ENCODE measurements around the gene NEK11. TPM values are rescaled to one million over a fixed set of nuclear protein-coding genes. Genes with fewer than 3 reads are reported as not detected.
"Not testable (repeated sequence)": the region's sequence is repeated elsewhere in the genome, so short reads cannot be mapped to it uniquely, and the experiment has no call there.

NEK11 gene
- total RNA-seq, 3 donors from 2014 or later: 3.9 to 9.4 (median 5.8) TPM

DNA sequence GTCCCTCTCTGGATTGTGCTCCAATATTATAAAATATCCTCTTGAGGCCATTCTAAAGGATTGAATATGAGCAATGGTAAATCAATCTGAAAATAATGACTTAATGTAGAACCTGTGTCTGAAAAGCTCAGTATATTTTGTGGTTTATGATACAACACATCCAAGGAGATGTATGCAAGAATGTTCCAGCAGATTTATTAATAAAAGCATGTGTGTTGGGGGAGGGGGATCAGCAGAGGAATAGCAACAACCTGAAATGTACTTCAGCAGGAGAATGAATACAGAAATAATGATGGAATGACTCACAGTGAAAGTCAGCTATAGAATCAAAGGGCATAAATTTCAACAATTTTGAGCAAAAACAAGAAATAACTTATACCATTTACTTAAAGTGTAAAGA, 298.2 kb downstream of the NEK11 start:
- DNase-seq: no peak
- H3K9me3 ChIP-seq: no peaks in the 10 kb centered on the region
- H3K36me3 ChIP-seq (ENCODE audit: low read depth): no peaks in the 10 kb centered on the region
- no peaks in the 10 kb centered on the region for H3K4me1 ChIP-seq (ENCODE audit: low read depth)
- no peak overlapping the region for H3K4me3 ChIP-seq
- no peak for ATAC-seq
- intact Hi-C loops (cut with DNase I, micrococcal nuclease): no loop called here
- TF ChIP-seq, protein P1, sequence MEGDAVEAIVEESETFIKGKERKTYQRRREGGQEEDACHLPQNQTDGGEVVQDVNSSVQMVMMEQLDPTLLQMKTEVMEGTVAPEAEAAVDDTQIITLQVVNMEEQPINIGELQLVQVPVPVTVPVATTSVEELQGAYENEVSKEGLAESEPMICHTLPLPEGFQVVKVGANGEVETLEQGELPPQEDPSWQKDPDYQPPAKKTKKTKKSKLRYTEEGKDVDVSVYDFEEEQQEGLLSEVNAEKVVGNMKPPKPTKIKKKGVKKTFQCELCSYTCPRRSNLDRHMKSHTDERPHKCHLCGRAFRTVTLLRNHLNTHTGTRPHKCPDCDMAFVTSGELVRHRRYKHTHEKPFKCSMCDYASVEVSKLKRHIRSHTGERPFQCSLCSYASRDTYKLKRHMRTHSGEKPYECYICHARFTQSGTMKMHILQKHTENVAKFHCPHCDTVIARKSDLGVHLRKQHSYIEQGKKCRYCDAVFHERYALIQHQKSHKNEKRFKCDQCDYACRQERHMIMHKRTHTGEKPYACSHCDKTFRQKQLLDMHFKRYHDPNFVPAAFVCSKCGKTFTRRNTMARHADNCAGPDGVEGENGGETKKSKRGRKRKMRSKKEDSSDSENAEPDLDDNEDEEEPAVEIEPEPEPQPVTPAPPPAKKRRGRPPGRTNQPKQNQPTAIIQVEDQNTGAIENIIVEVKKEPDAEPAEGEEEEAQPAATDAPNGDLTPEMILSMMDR (IDR thresholded peaks at IDR 0.05): no peak

DNA sequence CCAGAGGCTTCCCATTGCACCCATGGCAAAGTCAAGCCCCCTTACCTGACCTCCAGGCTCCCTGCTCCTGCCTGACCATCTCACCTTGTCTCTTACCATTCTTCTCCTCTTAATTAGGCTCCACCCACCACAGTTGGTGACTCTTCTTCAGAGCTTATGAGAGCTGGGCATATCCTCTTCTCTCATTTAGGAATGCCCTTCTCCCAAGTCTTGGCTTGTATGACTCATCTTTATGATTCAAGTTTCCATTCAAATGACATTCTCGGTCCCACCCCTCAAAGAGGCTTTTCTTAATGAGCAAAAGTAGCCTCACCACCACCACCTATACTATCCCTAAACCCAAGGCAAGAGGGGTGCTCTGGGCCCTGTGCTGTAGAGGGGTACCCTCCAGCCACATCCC, 299.6 kb downstream of the NEK11 start:
- no peak for DNase-seq
- Histone ChIP-seq H3K9me3 (no peaks in the 10 kb centered on the region), H3K4me3 (no peak overlapping the region), H3K36me3 (ENCODE audit: low read depth) (no peaks in the 10 kb centered on the region), H3K4me1 (ENCODE audit: low read depth) (no peaks in the 10 kb centered on the region)
- no peak for ATAC-seq
- TF ChIP-seq, protein P1 (IDR thresholded peaks at IDR 0.05): no peak
- intact Hi-C loops (cut with DNase I, micrococcal nuclease): no loop called here

DNA sequence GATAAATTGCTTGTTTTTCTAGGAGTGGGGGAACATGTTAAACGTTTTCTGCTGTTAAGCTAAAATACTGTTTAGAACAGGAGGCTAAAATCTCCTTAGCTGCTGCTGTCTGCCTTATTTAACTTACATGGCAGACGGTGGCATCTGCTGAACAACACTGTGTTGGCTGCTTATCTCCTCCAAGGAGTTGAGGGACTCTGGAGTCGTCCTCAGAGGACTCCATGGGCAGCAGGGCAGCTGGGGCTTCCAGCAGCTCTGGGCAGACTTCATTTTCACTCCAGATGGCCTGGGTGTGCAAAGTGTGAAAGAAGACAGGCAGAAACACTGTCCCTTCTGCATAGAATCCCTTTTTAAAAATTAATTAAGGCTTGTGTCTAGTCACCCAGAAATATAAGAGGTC, 302.0 kb downstream of the NEK11 start:
- no peak for ATAC-seq
- no peak for DNase-seq
- intact Hi-C loops (cut with DNase I, micrococcal nuclease): no loop called here
- H3K36me3 ChIP-seq (ENCODE audit: low read depth): no peaks in the 10 kb centered on the region
- no peaks in the 10 kb centered on the region for H3K4me1 ChIP-seq (ENCODE audit: low read depth)
- no peaks in the 10 kb centered on the region for H3K9me3 ChIP-seq
- TF ChIP-seq, protein P1 (IDR thresholded peaks at IDR 0.05): no peak
- H3K4me3 ChIP-seq: no peak overlapping the region

DNA sequence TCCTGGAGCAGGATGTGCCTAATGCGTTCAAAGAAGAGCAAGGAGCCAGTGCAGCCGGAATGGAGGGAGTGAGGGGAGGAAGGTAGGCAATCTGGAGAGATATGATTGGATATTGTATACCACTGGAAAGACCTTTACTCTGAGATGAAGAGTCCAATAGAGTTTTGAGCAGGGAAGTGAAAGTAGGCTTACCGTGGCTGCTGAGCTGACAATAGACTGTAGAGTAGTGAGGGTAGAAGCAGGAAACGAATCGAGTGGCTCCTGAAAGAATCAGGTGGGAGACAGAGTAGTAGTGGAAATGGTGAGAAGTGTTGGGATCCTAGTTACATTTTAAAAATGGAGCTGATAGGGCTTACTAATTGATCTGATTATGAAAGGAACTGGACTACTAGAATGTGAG, 303.1 kb downstream of the NEK11 start:
- Histone ChIP-seq H3K4me3 (no peak overlapping the region), H3K4me1 (ENCODE audit: low read depth) (no peaks in the 10 kb centered on the region), H3K36me3 (ENCODE audit: low read depth) (no peaks in the 10 kb centered on the region), H3K9me3 (no peaks in the 10 kb centered on the region)
- TF ChIP-seq, protein P1 (IDR thresholded peaks at IDR 0.05): no peak
- ATAC-seq: no peak
- DNase-seq: no peak
- intact Hi-C loops (cut with DNase I, micrococcal nuclease): no loop called here

DNA sequence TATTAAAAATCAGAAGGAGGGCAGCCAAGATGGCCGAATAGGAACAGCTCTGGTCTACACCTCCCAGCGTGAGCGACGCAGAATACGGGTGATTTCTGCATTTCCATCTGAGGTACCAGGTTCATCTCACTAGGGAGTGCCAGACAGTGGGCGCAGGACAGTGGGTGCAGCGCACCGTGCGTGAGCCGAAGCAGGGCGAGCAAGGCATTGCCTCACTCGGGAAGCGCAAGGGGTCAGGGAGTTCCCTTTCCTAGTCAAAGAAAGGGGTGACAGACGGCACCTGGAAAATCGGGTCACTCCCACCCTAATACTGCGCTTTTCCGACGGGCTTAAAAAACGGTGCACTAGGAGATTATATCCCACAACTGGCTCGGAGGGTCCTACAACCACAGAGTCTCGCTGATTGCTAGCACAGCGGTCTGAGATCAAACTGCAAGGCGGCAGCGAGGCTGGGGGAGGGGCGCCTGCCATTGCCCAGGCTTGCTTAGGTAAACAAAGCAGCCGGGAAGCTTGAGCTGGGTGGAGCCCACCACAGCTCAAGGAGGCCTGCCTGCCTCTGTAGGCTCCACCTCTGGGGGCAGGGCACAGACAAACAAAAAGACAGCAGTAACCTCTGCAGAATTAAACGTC, 304.9 kb downstream of the NEK11 start:
- intact Hi-C loops (cut with DNase I, micrococcal nuclease); H3K36me3 ChIP-seq (ENCODE audit: low read depth); H3K9me3 ChIP-seq; H3K4me3 ChIP-seq; ATAC-seq; H3K4me1 ChIP-seq (ENCODE audit: low read depth): not testable (repeated sequence)
- peak in 1 of 3 donors; percentile 29 for DNase-seq

DNA sequence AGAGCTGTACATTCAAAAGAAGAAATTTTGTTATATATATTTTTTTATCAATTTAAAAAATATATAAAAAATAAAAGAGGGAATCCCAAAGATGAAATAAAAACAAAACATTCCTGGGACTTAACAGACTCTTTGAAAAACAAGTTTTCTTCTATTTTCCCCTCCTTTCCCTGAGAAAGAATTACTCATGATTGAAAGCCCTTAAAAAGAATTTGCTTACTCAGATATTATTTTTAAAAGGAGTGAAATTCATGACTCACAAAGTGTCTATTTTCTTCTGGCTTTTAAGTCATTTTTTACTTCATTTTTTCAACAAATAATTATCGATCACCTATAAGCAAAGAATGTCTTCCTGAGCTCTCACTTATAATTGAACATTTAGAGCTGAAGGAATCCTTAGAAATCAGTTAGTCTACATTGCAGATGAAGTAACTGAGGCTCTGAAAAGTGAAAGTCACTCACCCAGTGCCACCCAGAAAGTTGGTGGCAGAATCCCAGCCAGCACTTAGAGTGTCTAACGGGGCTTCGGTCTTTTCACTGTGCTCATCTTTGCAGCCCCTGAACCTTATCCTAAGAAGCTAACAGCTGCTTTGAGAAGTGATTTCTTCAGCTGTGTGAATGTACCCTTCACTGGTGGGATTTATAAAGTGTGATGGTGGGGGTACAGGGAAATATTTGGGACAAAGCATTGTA, 312.4 kb downstream of the NEK11 start:
- no peaks in the 10 kb centered on the region for H3K36me3 ChIP-seq (ENCODE audit: low read depth)
- intact Hi-C loops (cut with DNase I, micrococcal nuclease): no loop called here
- TF ChIP-seq, protein P1 (IDR thresholded peaks at IDR 0.05): no peak
- no peaks in the 10 kb centered on the region for H3K4me1 ChIP-seq (ENCODE audit: low read depth)
- DNase-seq (no peak), ATAC-seq (no peak)
- peaks cover 4% of the 10 kb centered on the region for H3K9me3 ChIP-seq
- H3K4me3 ChIP-seq: no peak overlapping the region

Data from mucosa of descending colon (tissue), 3 donors.